ENCODE results near the gene ACACA.

ACACA gene

GRCh38 chr17:37338847-37339246 lies 67.8 kb downstream of the ACACA start:
- in situ Hi-C loops (cut with HindIII; ENCODE audit: low sequenced_read_pairs) = no loop called here
- no peak for TF ChIP-seq CTCF (IDR thresholded peaks at IDR 0.05; ENCODE audit: low read depth, low read length)
- no peak overlapping the region for H3K4me3 ChIP-seq (ENCODE audit: low read depth, low read length)
- DNase-seq (ENCODE audit: low read depth, low spot score) = no peak

- no peak for TF ChIP-seq CTCF (IDR thresholded peaks at IDR 0.05; ENCODE audit: low read depth, low read length)
- H3K4me3 ChIP-seq (ENCODE audit: low read depth, low read length) = no peak overlapping the region
- in situ Hi-C loops (cut with HindIII; ENCODE audit: low sequenced_read_pairs) = no loop called here
- peak; percentile 73 for DNase-seq (ENCODE audit: low read depth, low spot score)
Observed at GRCh38 chr17:37327341-37328090, 79.1 kb downstream of the ACACA start.

GRCh38 chr17:37322826-37323561 lies 83.6 kb downstream of the ACACA start:
- TF ChIP-seq CTCF (IDR thresholded peaks at IDR 0.05; ENCODE audit: low read depth, low read length) = no peak
- in situ Hi-C loops (cut with HindIII; ENCODE audit: low sequenced_read_pairs) = no loop called here
- DNase-seq (ENCODE audit: low read depth, low spot score) = no peak
- no peak overlapping the region for H3K4me3 ChIP-seq (ENCODE audit: low read depth, low read length)

- in situ Hi-C loops (cut with HindIII; ENCODE audit: low sequenced_read_pairs) = no loop called here
- H3K4me3 ChIP-seq (ENCODE audit: low read depth, low read length) = no peak overlapping the region
- no peak for DNase-seq (ENCODE audit: low read depth, low spot score)
- TF ChIP-seq CTCF (IDR thresholded peaks at IDR 0.05; ENCODE audit: low read depth, low read length) = no peak
Observed at GRCh38 chr17:37322106-37322505, 84.5 kb downstream of the ACACA start.

- no peak for TF ChIP-seq CTCF (IDR thresholded peaks at IDR 0.05; ENCODE audit: low read depth, low read length)
- no peak overlapping the region for H3K4me3 ChIP-seq (ENCODE audit: low read depth, low read length)
- DNase-seq (ENCODE audit: low read depth, low spot score) = no peak
- in situ Hi-C loops (cut with HindIII; ENCODE audit: low sequenced_read_pairs) = no loop called here
Observed at GRCh38 chr17:37318931-37319594, 87.6 kb downstream of the ACACA start.

- DNase-seq (ENCODE audit: low read depth, low spot score) = no peak
- in situ Hi-C loops (cut with HindIII; ENCODE audit: low sequenced_read_pairs) = no loop called here
- no peak overlapping the region for H3K4me3 ChIP-seq (ENCODE audit: low read depth, low read length)
- no peak for TF ChIP-seq CTCF (IDR thresholded peaks at IDR 0.05; ENCODE audit: low read depth, low read length)
Observed at GRCh38 chr17:37317867-37318266, 88.8 kb downstream of the ACACA start.

All from astrocyte of the spinal cord (primary cell).